CD4-positive, alpha-beta T cell treated with Interferon gamma for 1 hour (primary cell): Measurements from ENCODE around the gene SEMA4D.
A peak's percentile ranks its signal among the peaks of the same experiment; 100 is the strongest.

Experiments
- DNase-seq: peaks from one replicate; pipeline ENCODE4 v3.0.0-alpha.2; 2020

The SEMA4D gene

DNA sequence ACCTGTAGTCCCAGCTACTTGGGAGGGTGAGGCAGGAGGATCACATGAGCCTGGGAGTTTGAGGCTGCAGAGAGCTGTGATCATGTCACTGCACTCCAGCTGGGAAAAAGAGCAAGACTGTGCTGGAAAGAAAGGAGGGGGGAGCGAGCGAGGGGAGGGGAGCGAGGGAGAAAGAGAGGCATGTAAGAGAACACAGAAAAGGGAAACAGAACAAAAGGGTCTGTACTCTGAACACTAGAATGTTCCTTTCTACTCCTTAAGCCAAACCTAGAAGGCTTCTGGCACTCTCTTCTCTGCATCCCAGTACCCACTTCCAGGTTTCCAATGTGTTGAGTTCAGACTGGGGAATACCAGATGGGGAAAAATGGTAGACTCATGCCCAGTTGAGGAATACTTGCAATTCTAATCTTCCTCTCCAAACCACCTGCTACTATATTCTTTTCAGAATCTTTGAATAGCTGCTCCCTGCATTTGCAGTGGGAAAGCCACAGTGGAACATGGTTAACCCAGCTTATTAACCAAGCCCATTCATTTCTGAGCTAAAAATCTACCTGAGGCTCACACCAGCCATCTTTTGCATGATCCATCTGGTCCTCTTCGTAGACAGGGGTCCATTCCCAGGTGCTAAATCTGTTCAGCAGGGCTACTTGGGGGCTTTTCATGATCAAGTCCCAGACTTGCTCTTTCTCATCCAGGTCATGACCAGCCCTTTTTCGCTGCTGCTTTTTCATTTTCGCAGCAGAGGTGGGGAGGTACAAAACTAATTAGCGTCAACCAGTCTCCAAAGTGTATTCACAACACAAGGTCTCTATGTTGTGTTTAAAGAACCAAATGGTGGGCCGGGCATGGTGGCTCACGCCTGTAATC lies 34.9 kb downstream of the SEMA4D start:
- DNase-seq: no peak

- no peak for DNase-seq
Measured at GRCh38 chr9:89462199-89462598, 35.7 kb downstream of the SEMA4D start.

GRCh38 chr9:89461265-89461664 lies 36.6 kb downstream of the SEMA4D start:
- DNase-seq: no peak

- no peak for DNase-seq
Measured at GRCh38 chr9:89460551-89460950, 37.4 kb downstream of the SEMA4D start.

GRCh38 chr9:89458768-89459496 lies 39.0 kb downstream of the SEMA4D start:
- no peak for DNase-seq

- no peak for DNase-seq
Measured at GRCh38 chr9:89457376-89457855, 40.5 kb downstream of the SEMA4D start.

DNA sequence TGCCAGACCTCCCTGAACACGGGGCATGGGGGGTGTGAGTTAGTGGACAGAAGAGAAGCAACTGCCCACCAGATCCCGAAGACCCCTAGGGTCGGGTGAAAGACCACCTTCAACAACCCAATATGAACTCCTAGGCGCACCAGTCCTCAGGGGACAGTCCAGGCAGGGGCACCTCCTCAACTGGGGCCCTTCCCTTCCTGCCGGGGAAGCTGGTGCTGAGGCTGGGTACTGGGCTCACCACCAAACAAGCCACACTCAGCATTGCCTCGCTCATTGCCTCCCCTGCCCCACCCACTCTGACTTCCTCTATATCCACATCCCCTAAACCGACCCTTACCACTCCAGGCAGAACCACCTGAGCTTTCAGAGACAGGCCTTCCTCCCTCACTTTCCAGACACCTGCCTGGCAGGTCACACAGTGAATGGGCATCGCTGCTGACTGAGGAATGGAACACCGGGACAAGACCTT lies 42.5 kb downstream of the SEMA4D start:
- peak; percentile 30 for DNase-seq

GRCh38 chr9:89454498-89455355 lies 43.2 kb downstream of the SEMA4D start:
- no peak for DNase-seq

DNA sequence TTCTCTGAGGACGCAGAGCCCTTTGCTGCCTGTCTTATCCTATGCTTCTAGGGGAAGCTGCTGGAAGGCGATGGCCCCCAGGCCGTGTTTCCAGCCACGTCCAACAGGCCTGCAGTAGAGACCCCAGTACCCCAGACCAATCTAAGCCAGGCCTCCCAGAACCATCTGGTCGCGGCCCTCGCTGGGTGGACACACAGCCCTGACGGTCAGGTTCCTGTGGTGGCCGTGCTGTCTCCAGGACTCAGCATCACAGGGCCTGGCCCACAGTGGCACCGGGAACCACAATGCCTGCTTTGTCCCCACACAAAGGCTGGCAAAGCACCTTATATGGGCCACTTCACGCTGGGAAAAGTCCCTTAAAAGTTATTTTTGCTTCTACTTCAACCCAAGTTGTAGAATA lies 44.5 kb downstream of the SEMA4D start:
- no peak for DNase-seq

DNA sequence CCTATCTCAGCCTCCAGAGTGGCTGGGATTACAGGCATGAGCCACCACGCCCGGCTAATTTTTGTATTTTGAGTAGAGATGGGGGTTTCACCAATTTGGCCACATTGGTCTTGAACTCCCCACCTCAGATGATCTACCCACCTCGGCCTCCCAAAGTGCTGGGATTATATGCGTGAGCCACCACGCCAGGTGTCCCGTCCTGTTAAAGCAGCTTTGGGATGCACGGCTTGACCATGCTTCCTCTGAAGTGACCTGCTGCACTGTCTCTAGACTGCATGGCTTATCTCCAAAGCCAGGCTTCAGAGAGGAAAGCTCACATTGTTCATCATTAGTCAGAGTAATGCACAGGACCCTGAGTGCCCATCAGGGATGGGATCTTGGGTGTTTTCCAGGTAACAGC lies 45.4 kb downstream of the SEMA4D start:
- no peak for DNase-seq

DNA sequence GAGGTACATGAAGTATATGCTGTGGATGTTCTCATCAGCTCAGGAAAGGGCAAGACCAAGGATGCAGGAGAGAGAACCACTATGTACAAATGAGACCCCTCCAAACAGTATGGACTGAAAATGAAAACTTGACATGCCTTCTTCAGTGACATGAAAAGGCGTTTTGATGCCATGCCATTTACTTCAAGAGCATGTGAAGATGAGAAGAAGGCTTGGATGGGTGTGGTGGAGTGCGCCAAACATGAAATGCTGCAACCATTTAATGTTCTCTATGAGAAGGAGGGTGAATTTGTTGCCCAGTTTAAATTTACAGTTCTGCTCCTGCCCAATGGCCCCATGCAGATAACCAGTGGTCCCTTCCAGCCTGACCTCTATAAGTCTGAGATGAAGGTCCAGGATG lies 47.7 kb downstream of the SEMA4D start:
- no peak for DNase-seq

DNA sequence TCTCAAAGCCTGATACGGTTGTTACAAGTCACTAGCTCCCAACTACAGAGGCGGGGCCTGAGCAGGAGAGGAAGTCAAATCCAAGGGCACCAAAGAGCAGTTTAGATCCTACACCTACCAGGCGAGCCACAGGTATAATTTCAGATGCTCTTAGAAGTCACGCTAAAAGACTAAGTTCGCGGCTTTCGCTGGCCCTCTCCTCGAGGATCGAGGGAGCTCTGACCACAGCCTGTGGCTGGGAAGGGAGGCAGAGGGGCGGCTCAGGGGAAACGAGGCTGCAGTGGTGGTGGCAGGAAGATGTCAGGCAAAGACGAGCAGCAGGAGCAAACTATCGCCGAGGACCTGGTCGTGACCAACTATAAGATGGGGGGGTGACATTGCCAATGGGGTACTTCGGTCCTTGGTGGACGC lies 48.6 kb downstream of the SEMA4D start:
- DNase-seq: no peak

DNA sequence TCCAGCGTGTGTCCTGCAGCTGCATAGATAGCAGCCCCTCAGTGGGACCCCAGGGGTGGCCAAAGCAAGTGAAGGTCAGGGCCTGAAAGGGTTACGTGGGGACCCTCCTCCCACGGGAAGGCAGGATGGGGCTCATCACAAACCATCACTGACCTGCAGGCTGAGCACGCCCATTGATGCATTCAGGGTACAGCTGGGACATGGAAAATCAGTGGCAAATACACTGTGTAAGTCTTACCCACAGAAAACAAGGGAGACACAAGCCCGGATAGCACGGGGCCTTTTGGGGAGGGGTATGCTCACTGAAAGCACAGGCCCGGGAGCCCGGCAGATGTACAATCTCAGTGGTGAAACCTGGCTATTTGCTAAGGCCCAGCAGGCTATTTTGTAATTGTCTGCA lies 49.1 kb downstream of the SEMA4D start:
- DNase-seq: no peak

DNA sequence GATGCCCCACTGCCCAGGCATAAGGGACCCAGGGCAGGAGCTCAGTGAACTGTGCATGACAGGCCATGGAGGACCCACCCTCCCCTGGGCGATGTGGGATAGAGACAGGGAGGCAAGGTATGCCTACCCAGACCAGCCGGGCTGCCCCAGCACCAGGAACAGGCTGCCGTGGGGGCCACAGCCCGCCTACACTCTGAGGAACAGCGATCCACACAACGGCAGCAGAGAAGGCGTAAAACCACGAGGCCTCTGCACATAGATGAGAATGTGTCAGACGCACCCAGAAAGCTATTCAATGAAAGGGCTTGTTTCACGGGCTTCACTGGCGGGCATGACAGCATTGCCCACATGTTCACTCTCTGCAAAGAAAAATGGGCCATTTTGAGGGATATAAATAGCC lies 49.5 kb downstream of the SEMA4D start:
- peak; percentile 28 for DNase-seq

- no peak for DNase-seq
Measured at GRCh38 chr9:89447416-89447815, 50.5 kb downstream of the SEMA4D start.

DNA sequence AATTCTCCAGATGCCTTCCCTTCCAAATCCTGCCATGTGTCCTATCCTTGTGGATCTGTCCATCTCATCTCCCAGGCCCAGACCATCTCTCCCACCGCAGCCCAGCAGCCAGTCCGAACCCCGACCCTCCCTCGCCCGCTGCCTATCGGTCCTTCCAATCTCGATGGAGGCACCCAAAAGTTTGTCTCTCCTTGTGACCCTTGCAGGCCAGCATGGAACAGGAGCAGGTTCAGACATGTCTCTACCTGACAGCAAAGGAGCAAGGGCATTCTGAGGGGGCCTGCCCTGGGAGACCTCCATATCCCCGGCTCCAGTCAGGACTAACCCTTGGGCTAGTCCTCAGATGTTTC lies 51.0 kb downstream of the SEMA4D start:
- DNase-seq: no peak

- DNase-seq: no peak
Measured at GRCh38 chr9:89446261-89446960, 51.5 kb downstream of the SEMA4D start.

DNA sequence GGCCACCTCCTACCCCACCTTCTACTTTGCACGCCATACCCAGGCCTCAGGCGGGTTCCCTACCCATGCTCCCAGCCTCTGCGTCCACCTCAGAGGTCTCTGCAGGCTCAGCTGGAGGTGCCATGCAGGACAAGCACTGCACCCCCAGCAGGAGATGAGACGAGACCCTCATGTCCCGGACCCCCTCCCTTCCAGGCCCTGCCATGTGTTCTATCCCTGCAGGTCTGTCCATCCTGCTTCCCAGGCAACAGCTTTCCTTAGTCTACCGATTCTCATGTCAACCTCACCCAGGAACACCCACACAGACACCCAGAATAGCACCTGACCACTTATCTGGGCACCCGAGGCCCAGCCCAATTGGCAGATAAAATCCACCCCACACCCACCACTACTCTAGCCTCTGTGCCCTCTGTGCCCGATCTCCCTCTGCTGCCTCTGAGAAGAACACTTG lies 52.1 kb downstream of the SEMA4D start:
- no peak for DNase-seq

GRCh38 chr9:89444925-89445765 lies 52.8 kb downstream of the SEMA4D start:
- no peak for DNase-seq

GRCh38 chr9:89444274-89444673 lies 53.6 kb downstream of the SEMA4D start:
- DNase-seq: peak; percentile 67
